Activated T-cell treated with anti-CD3 and anti-CD28 coated beads for 48 hours (primary cell): ENCODE data around the gene STK4.

Experiments used
- DNase-seq: peaks from one replicate; pipeline ENCODE4 v3.0.0-alpha.2; 2020; ENCODE audit warnings: low read depth

STK4 gene

DNA sequence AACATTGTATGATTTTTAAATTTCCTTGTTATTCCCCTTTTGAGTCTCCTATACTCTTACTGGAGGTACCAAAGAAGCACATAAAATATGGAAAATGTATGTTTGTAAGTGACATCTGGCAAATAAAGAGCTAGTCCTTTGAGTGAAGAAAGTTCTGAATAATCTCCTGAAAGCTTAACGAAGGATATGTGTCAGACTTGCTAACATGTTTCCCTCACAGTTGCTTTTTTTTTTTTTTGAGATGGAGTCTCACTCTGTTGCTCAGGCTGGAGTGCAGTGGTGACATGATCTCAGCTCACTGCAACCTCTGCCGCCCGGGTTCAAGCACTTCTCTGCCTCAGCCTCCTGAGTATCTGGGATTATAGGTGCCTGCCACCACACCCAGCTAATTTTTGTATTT, 63.6 kb downstream of the STK4 start:
- no peak for DNase-seq

DNA sequence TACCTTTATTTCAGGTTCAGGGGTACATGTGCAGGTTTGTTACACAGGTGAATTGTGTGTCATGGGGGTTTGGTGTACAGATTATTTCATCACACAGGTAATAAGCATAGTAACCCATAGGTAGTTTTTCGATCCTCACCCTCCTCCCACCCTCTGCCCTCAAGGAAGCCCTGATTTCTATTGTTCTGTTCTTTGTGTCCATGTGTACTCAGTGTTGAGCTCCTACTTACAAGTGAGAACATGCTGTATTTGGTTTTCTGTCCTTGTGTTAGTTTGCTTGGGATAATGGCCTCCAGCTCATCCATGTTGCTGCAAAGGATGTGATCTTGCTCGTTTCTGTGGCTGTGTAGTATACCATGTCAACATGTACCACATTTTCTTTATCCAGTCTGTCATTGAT, 66.0 kb downstream of the STK4 start:
- no peak for DNase-seq

DNA sequence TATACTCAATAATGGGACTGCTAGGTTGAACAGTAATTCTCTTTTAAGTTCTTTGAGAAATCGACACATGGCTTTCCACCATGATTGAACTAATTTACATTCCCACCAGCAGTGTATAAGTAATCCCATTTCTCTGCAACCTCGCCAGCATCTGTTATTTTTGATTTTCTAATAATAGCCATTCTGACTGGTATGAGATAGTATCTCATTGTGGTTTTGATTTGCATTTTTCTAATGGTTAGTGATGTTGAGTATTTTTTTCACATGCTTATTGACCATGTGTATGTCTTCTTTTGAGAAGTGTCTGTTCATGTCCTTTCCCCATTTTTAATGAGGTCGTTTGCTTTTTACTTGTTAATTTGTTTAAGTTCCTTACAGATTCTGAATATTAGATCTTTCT, 66.5 kb downstream of the STK4 start:
- no peak for DNase-seq

DNA sequence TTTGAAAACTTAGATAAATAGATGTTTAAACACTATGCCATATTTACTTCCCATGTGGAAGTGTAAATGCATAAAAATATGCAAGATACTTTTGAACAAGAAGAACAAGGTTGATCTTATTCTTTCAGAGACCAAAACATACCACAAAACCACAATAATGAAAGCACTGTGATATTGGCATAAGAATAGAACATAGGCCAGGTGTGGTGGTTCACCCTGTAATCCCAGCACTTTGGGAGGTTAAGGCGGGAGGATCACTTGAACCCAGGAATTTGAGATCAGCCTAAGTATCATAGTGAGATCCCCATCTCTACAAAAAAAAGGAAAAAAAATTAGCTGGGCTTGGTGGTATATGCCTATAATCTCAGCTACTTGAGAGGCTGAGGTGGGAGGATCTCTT, 68.1 kb downstream of the STK4 start:
- no peak for DNase-seq

DNA sequence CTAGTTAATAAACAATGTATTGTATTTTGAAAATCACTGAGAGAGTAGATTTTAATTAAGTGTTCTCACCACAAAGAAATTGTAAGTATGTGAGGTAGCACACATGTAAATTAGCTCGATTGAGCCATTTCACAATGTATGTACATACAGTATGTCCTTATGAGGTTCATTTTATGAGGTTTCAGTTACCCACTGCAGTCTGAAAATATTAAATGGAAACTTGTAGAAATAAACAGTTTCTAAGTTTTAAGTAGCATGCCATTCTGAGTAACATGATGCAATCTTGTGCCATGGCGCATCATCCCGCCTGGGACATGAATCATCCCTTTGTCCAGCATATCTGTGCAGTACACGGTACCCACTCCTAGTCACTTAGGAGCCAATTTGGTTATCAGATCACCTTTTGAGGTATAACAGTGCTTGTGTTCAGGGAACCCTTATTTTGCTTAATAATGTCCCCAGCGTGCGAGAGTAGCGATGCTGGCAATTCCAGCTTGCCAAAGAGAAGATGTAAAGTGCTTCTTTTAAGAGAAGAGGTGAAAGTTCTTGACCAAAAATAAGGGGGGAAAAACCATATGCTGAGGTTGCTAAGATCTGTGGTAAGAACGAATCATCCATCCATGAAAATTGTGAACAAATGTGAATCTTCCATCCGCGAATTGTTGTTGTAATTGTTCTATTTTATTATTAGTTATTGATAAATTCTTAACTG, 69.9 kb downstream of the STK4 start:
- peak; percentile 51 for DNase-seq

DNA sequence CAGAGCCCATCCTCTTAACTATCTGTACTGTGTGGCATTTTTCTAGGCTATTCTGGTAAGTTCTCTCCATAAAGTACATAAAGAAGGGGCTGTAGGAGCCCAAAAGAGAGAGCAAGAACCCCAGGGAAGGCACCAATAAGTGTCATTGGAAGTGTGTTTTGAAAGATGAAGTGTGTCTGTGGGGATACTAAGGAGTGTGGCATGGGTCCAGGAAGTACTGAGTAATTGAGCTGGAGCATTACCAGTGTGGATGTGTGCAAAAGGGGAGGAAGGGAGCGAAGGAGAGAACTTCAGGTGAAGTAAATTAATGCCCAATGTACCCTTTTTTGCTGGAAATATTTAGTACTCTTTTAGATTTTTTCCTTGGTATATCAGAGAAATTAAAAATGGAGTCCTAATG, 70.7 kb downstream of the STK4 start:
- DNase-seq, result no peak

DNA sequence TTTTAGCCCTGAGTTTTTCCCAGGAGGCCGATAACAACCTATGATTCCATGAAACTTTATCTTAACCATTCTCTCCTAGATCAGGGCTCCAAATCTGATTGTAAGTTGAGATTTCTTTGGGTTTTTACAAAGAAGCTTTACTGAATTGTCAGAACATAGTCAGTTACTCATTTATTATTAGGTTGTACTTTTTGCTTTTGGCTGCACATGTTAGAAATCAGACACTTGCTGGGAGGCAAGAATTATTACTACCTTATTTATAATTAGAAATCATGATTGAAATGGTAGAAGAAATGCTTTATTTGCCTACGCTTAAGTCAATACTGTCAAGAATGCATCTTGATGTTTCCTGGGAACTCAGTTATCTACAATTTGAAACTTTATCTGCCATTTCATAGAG, 71.3 kb downstream of the STK4 start:
- DNase-seq, result no peak

DNA sequence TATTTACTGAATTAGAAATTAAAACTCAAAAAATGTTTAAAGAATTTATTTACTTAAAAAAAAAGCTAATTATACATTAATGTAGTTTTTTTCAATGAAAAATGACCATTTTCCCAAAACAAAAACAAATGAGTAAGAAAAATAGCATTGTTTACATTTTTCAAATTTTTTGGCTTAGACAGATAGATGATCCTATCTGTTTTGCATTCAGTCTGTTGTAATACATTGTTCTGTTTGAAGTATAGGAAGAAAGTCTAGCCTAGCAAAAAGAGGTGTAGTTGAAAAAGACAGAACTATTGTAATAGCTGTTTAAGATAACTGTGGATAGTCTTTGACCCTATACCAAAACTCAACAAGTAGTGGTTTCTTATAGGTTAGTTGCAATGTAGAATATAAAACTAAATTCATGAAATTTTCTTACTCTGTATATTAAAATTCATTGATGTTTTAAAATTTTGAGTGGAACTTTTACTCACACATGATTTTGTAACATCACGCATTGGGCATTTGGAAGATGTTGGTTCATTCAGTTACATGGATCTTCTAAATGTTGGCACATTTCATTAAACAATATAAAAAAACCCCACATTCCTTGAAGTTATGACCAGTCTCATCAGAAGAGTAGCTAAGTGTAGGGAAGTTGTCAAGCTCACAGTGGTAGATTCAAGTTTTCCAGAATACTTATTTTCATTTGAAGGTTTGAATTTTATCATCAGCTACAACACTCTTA, 72.6 kb downstream of the STK4 start:
- no peak for DNase-seq

DNA sequence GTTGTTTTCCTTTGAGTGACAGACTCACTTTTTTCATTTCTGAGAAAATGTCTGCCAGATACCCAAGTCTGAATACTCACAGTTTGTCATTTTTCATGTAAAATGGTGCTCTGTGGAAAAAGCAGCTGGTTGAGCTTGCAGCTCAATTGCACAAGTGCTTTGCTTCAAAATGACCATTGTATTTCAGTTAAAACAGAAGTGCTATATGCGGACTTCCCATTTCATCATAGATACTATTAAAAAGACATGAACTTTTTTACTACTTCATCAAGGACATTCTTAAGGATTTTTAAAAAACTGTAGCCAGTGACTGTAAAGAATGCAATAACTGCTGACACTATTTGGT, 73.1 kb downstream of the STK4 start:
- no peak for DNase-seq

DNA sequence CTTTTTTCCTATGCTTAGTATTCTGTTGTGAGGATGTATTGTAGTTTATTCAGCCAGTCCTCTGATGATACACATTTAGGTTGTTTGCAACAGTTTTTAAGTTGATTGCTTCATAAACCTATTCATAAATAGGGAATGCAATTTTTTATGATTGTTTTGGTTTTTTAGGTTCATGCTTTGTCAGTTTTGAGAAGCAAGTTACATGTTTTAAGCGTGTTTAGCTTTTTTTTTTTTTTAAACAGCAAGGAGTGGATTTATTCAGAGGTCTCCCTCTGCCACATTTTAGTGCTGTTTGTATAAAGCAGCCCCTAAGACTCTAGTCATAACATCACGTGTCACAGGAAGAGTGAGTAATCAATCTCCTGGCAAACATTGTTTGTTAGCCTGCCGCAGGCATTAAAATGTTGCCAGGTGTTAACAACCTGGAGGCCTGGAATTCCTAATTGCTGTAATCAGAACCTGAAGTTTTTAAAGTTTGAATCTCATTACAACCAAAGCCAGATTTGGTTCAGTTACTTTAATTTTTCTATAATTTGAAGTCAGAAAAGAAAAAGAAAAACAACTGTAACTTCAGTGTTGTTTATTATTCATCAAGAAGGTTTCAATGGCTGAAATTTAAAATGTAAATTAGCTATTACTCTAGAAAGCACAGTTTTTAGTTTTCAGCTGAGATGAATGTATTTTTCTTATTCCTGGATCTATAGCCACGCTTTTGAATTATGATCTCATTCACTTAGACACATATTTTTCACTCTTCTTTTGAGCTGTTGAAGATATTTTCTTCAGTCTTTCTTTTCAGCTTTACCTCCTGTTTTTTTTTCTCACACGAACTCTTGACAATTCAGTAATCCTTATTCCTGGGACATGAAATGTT, 75.4 kb downstream of the STK4 start:
- no peak for DNase-seq

DNA sequence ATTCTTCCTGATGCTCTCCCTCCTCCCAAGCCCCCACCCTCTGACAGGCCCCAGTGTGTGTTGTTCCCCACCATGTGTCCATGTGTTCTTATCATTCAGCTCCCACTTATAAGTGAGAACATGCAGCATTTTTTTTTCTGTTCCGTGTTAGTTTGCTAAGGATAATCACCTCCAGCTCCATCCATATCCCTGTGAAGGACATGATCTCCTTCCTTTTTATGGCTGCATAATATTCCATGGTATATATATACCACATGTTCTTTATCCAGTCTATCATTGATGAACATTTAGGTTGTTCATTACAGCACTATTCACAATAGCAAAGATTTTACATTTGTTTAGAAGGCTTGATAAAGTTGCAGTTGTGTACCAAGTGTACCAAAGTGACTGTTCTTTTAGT, 76.7 kb downstream of the STK4 start:
- no peak for DNase-seq

DNA sequence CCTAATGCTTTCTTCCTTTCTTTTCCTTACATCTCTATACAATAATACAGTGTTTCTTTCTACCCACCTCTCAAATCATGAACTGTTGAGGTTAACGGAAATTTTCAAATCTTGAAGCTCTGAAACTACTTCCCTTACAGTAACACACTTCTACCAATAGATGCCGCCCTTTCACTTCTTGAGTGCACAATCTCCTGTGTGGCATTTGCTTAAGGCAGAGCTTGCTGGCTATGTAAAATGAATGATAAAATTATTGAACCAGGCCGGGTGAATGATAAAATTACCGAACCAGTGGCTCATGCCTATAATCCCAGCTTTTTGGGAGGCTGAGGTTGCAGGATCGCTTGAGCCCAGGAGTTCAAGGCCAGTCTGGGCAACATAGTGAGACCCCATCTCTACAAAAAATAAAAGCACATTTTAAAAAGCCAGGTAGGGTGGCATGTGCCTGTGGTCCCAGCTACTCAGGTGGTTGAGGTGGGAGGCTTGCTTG, 77.8 kb downstream of the STK4 start:
- DNase-seq, result no peak

DNA sequence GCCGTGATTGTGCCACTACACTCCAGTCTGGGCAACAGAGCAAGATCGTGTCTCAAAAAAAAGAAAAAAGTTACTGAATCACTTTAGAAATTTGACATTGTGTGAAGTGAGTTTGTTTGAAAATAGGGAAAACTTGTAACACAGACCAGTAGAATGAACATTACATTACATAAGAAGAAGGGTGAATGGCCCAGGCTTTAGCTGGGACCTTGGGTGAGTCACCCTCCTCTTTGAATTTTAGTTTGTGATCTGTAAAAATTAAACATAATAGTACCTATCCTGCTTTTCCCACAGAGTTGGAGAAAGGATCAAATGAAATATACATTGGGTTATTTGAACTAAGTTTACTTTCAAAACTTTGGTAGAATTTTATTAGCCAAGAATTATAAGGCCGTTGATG, 78.3 kb downstream of the STK4 start:
- no peak for DNase-seq

DNA sequence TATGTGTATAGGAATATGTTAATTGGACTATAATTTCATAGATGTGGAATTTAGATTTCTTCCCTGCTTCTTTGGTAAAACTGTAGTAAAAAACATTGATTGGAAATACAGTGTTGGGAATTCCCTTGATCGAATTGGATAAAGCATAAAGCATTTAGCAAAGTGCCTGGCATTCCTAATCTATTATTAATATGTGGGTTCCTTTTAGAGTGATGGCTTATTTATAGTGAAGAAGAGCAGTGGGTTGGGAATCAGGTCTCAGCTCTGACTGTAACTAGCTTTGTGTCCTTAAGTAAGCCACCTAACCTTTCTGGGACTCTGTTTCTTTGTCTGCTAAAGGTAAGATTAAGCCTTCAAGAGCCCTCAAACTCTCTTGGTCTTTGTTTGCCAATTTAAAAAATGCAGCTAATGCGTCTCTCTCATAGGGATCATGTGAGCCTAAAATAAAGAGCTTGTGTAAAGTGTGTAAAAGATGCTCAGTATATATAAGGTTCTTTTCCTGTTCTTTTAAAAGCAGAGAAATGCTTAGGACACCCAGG, 81.3 kb downstream of the STK4 start:
- DNase-seq, result no peak

DNA sequence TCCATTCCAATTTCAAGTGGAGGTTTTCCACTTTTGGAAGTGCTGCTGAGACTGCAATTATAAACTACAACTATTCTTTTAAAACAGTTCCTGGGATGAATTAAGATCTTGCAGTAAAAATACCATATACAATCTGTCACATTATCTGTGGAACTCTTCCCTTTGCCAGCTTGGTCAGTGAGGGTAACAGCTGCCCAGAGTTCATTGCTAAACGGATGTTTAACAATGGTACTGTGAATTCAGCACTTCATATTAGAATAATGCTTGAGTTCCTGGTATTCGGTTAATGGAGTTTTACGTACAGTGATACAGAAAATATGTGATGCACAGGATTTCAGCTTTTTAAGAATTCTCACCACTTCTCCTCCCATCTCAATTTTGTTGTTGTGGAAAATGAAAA, 83.1 kb downstream of the STK4 start:
- no peak for DNase-seq

DNA sequence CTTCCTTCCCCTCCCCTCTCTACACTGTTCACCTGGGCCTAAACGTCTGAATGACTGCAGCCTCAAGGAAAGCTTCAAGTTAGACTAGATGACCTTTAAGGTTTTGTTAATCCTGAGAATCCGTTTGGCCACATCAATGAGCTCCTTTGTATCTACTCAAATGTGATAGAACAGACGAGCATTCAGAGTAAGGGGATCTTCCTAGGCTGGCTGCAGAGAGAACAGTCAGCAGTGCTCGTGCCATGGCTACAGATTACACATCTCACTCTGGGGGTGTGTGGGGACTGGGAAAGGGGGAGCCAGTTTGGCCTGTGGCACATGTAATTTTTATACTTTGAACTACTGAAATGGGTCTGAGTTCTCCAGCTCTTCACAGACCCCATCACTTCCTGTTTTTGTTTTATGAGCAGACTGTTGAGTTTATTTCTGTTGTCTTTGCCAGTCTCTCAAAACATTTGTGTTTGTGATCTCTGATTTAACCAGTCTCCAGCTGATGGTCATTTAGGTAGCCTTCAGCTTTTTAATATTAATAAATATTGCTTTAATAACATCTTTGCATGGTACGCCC, 83.7 kb downstream of the STK4 start:
- DNase-seq, result no peak

DNA sequence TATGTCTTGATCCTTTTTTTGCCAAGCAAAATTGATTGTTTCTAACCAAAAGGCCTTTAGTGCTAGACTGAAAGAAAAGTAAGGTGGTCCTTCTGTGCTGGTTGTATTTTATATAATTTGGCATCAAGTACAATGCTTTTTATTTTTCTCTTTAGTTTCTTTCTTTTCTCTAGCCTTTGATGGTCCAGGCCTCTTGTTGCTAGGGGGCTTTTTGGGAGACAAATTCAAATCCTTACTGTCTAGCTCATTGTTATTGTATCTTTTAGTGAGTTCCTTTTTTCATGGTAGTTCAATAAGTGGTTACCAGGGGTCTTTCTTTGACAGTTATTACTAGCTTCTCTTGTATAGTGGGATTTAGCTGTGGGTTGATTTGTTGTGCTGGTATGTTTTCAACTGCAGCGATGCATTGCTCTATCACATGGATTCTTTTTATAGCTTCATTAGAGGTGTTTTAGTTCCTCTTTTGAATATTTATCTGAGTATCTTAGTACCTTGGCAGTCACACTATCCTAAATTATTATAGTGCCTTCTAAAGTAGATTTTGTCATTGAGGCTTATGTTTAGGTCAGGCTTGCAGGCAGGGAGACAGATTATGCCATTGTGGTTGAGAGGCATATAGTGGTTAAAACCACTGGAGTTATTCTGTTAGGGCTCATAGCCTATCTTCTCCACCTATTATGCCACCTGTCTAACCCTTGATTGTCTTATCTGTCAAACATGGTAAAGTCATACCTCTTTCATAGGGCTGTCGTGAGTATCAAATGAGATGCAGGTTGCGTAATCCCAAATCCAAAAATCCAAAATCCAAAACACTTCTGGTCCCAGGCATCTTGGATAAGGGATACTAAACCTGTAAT, 85.1 kb downstream of the STK4 start:
- DNase-seq, result no peak

DNA sequence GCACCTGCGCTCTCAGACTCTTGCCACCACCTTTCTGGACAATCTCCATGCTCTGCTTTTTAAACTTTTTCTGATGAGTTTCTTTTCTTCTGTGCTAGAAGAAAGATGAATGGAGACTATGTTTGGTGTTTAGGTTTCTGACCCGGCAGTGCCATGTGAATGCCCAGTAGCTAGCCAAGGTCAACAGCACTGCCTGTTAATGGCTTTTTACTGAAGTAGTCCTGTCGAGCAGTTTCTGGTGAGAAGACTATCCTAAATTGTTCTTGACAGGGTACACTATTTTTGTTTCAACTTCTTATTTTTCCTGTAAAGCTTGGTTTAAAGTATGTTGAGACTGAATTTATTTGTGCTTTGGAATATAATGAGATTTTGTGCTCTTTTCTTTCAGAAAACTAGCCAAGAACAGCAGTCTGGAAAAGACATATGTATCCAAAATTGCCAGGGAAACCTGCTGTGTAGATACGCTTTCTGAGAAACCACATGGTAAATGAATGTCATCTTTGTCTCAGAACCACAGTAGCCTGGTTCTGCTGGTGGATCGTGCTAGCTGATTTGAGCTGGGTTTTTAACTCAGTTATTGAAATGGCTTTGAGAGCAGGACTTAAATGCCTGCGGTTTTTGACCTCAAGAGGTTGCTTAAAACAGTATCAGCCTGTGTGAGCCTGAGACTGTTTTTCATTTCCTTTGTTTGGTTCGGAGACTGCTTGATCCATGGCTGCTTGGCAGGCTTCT, 86.6 kb downstream of the STK4 start:
- DNase-seq, result no peak

DNA sequence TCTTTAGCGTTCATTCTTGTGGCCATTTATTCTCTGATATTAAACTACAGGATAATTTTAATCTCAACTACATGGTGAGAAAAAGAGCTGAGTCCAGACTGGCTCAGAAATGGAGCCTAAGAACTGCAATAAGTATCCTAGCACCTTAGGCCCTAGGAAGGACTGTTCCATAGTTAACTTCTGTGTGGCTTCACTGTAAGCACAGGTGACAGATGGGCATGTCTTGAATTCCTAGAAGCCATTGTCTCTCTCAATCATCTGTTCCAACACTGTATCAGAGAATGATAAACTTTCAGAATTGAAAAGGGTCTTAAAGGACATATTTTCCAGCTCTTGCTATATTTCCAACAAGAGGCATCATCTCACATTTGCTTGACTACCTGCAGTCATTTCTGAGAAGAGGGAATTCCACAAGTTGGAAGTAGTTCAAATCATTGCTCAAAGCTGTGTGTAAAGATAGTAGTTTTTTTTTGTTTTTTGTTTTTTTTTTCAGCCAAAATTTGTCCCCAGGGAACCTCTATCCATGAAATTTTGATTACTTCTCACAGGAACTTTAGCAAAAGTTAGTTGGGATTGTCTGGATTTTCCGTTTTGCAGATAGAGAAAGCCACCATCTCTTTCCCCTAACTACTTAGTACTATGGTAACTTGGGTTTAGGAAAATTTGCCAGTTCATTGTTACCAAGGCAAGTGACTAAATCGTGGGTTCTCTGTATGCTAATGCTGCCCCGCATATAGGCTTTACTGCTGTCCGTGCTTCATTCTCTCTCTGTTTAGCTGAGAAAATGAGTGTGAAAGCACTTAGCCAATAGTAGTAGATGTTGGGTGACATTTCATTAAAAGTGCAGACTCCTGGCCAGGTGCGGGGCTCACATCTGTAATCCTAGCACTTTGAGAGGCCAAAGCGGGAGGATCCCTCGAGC, 87.4 kb downstream of the STK4 start:
- DNase-seq, result no peak

DNA sequence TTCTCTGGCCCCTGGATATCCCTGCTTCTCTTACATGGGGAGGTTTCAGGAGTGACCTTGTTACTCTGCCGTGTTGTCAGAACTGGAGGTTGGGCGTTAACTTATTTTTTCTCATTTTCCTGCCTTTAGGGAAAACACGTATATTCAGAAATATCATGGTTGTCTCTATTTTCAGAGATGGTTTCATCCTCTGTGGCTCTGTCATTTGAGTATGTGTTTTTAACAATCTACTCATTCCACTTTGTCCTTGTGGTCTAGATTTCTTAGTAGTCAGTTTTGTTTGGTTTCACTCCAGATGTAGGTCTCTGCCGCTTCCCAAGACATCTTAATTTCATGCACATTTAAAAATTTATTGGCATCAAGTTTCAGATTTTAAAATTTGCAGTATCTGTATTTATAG, 88.7 kb downstream of the STK4 start:
- DNase-seq, result no peak
